Activated T-cell treated with anti-CD3 and anti-CD28 coated beads, Interleukin-2, amount 50 U/mL, for 48 hours (primary cell): ENCODE results near the gene TRPV5.

Experiments
- DNase-seq, 2 experiments: peaks; one replicate each; pipeline ENCODE4 v3.0.0-alpha.2; 2020

The TRPV5 gene

GRCh38 chr7:142884286-142884640 lies 49.3 kb downstream of the TRPV5 start:
- DNase-seq, result no peak

- DNase-seq, result no peak
Observed at GRCh38 chr7:142883571-142884285, 49.8 kb downstream of the TRPV5 start.

- no peak for DNase-seq
Observed at GRCh38 chr7:142883145-142883544, 50.4 kb downstream of the TRPV5 start.

GRCh38 chr7:142882338-142882678 lies 51.2 kb downstream of the TRPV5 start:
- DNase-seq, result no peak

GRCh38 chr7:142881586-142882337 lies 51.8 kb downstream of the TRPV5 start:
- no peak for DNase-seq

GRCh38 chr7:142880876-142881505 lies 52.6 kb downstream of the TRPV5 start:
- peak; percentile 62 to 63 for DNase-seq

GRCh38 chr7:142879060-142879459 lies 54.5 kb downstream of the TRPV5 start:
- DNase-seq, result no peak

GRCh38 chr7:142878315-142878714 lies 55.2 kb downstream of the TRPV5 start:
- DNase-seq, result no peak

- DNase-seq, result no peak
Observed at GRCh38 chr7:142876991-142877910, 56.3 kb downstream of the TRPV5 start.

GRCh38 chr7:142876236-142876960 lies 57.1 kb downstream of the TRPV5 start:
- no peak for DNase-seq

- no peak for DNase-seq
Observed at GRCh38 chr7:142875456-142875855, 58.1 kb downstream of the TRPV5 start.

- DNase-seq, result no peak
Observed at GRCh38 chr7:142874837-142875236, 58.7 kb downstream of the TRPV5 start.

GRCh38 chr7:142874409-142874808 lies 59.1 kb downstream of the TRPV5 start:
- no peak for DNase-seq

GRCh38 chr7:142873871-142874270 lies 59.7 kb downstream of the TRPV5 start:
- DNase-seq, result no peak

- peak; percentile 62 to 65 for DNase-seq
Observed at GRCh38 chr7:142873281-142873784, 60.2 kb downstream of the TRPV5 start.

- no peak for DNase-seq
Observed at GRCh38 chr7:142872106-142872675, 61.4 kb downstream of the TRPV5 start.

GRCh38 chr7:142871260-142872105 lies 62.1 kb downstream of the TRPV5 start:
- DNase-seq, result peak in 1 of 2 experiments; percentile 11

- DNase-seq, result peak; percentile 9 to 14
Observed at GRCh38 chr7:142870566-142871259, 62.8 kb downstream of the TRPV5 start.

- peak; percentile 2 to 7 for DNase-seq
Observed at GRCh38 chr7:142870147-142870559, 63.4 kb downstream of the TRPV5 start.

GRCh38 chr7:142869434-142869833 lies 64.1 kb downstream of the TRPV5 start:
- no peak for DNase-seq
